ENCODE data around the gene DPP8.

GRCh38 chr15:65431731-65432130 is 85.8 kb downstream of the DPP8 start:
- TF ChIP-seq CTCF (IDR thresholded peaks at IDR 0.05) (no peak), POLR2A (IDR thresholded peaks at IDR 0.05) (no peak)

All from upper lobe of left lung (tissue), 4 donors.